ENCODE measurements around the gene ZNF415. TPM values are rescaled to one million over a fixed set of nuclear protein-coding genes. Genes with fewer than 3 reads are reported as not detected.

The ZNF415 gene
- total RNA-seq, 3 donors from 2014 or later: 4.3 to 17.7 (median 14.1) TPM

DNA sequence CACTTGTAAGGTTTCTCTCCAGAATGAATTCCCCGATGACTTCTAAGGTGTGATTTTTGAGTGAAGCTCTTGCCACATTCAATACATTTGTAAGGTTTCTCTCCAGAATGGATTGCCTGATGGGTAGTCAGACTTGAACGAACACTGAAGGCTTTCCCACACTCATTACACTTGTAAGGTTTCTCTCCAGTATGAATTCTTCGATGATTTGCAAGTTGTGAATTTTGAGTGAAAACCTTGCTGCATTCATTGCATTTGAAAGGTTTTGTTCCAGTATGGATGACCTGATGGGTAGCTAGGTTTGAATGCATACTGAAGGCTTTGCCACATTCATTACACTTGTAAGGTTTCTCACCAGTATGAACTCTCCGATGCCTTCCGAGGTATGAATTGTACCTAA lies 63.9 kb downstream of the ZNF415 start:
- peaks cover 29% of the 10 kb centered on the region for H3K36me3 ChIP-seq
- H3K4me1 ChIP-seq: no peaks in the 10 kb centered on the region
- intact Hi-C loops (cut with DNase I; ENCODE audit: low total_unique reads): no loop called here
- peak overlapping the region in 1 of 3 donors; percentile 30 for H3K4me3 ChIP-seq
- no peaks in the 10 kb centered on the region for H3K27me3 ChIP-seq
- H3K9me3 ChIP-seq: peaks cover 83 to 92% of the 10 kb centered on the region in 2 donors
- no peak for DNase-seq (ENCODE audit: low spot score in 2 of 2)
- no peak overlapping the region for H3K27ac ChIP-seq
- TF ChIP-seq POLR2A (IDR thresholded peaks at IDR 0.05) (no peak), POLR2AphosphoS5 (IDR thresholded peaks at IDR 0.05) (no peak)
- TF ChIP-seq, protein P1, sequence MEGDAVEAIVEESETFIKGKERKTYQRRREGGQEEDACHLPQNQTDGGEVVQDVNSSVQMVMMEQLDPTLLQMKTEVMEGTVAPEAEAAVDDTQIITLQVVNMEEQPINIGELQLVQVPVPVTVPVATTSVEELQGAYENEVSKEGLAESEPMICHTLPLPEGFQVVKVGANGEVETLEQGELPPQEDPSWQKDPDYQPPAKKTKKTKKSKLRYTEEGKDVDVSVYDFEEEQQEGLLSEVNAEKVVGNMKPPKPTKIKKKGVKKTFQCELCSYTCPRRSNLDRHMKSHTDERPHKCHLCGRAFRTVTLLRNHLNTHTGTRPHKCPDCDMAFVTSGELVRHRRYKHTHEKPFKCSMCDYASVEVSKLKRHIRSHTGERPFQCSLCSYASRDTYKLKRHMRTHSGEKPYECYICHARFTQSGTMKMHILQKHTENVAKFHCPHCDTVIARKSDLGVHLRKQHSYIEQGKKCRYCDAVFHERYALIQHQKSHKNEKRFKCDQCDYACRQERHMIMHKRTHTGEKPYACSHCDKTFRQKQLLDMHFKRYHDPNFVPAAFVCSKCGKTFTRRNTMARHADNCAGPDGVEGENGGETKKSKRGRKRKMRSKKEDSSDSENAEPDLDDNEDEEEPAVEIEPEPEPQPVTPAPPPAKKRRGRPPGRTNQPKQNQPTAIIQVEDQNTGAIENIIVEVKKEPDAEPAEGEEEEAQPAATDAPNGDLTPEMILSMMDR (IDR thresholded peaks at IDR 0.05): no peak

DNA sequence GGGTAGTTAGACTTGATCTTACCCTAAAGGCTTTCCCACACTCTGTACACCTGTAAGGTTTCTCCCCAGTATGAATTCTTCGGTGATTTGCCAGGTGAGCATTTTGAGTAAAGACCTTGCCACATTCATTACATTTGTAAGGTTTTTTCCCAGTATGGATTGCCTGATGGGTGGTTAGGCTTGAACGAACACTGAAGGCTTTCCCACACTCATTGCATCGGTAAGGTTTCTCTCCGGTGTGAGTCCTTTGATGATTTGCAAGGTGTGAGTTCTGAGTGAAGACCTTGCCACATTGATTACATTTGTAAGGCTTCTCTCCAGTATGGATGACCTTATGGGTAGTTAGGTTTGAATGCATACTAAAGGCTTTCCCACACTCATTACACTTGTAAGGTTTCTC lies 64.5 kb downstream of the ZNF415 start:
- peaks cover 26% of the 10 kb centered on the region for H3K36me3 ChIP-seq
- no peak for DNase-seq (ENCODE audit: low spot score in 2 of 2)
- intact Hi-C loops (cut with DNase I; ENCODE audit: low total_unique reads): no loop called here
- H3K27me3 ChIP-seq: no peaks in the 10 kb centered on the region
- H3K4me3 ChIP-seq: peak overlapping the region in 1 of 3 donors; percentile 30
- TF ChIP-seq, protein P1 (IDR thresholded peaks at IDR 0.05): no peak
- TF ChIP-seq POLR2A (IDR thresholded peaks at IDR 0.05): no peak
- no peak for TF ChIP-seq POLR2AphosphoS5 (IDR thresholded peaks at IDR 0.05)
- H3K4me1 ChIP-seq: no peaks in the 10 kb centered on the region
- H3K9me3 ChIP-seq: peaks cover 85 to 95% of the 10 kb centered on the region in 2 donors
- H3K27ac ChIP-seq: no peak overlapping the region

- intact Hi-C loops (cut with DNase I; ENCODE audit: low total_unique reads): no loop called here
- H3K36me3 ChIP-seq: no peaks in the 10 kb centered on the region
- H3K27ac ChIP-seq: no peak overlapping the region
- H3K4me1 ChIP-seq: no peaks in the 10 kb centered on the region
- H3K4me3 ChIP-seq: peak overlapping the region in 2 of 3 donors; percentile 36 to 61
- peaks cover 63 to 65% of the 10 kb centered on the region in 2 donors for H3K9me3 ChIP-seq
- TF ChIP-seq POLR2A (IDR thresholded peaks at IDR 0.05) (no peak), POLR2AphosphoS5 (IDR thresholded peaks at IDR 0.05) (no peak)
- TF ChIP-seq, protein P1 (IDR thresholded peaks at IDR 0.05): no peak
- peaks cover 0 to 7% of the 10 kb centered on the region in 2 donors for H3K27me3 ChIP-seq
- DNase-seq (ENCODE audit: low spot score in 2 of 2): no peak
These were observed 74.7 kb downstream of the ZNF415 start for GRCh38 chr19:53057904-53058580.

Other genes starting within 250 kb of the ZNF415 start
- 10 to 100 TPM; 15.2 to 22.0 (median 18.4) TPM for gene ZNF320, start 235.3 kb downstream of the ZNF415 start, total RNA-seq
- 1 to 10 TPM; 4.5 to 10.0 (median 5.2) TPM for gene ZNF888, start 209.5 kb downstream of the ZNF415 start, total RNA-seq
- gene ZNF816, start 170.0 kb downstream of the ZNF415 start, total RNA-seq: 10 to 100 TPM in 2 of 3 donors, 1 to 10 TPM in 1; 7.5 to 16.5 (median 15.1) TPM
- gene ERVV-1, start 119.0 kb downstream of the ZNF415 start, total RNA-seq: not detected
- not detected for gene ERVV-2, start 88.2 kb downstream of the ZNF415 start, total RNA-seq
- gene ZNF160, start 29.5 kb downstream of the ZNF415 start, total RNA-seq: 10 to 100 TPM; 34.9 to 87.2 (median 52.8) TPM
- 10 to 100 TPM in 2 of 3 donors, 1 to 10 TPM in 1; 6.9 to 19.2 (median 13.4) TPM for gene ZNF347, start 26.1 kb upstream of the ZNF415 start, total RNA-seq
- 1 to 10 TPM; 2.9 to 8.6 (median 5.8) TPM for gene ZNF665, start 60.4 kb upstream of the ZNF415 start, total RNA-seq
- gene ZNF677, start 122.0 kb upstream of the ZNF415 start, total RNA-seq: 10 to 100 TPM; 11.1 to 26.3 (median 15.7) TPM
- not detected for gene VN1R2, start 125.4 kb upstream of the ZNF415 start, total RNA-seq
- not detected for gene VN1R4, start 134.8 kb upstream of the ZNF415 start, total RNA-seq
- 10 to 100 TPM in 1 of 3 donors, 1 to 10 TPM in 2; 6.6 to 12.4 (median 7.9) TPM for gene ZNF845, start 200.8 kb upstream of the ZNF415 start, total RNA-seq
- gene ZNF525, start 232.8 kb upstream of the ZNF415 start, total RNA-seq: 10 to 100 TPM in 2 of 3 donors, 1 to 10 TPM in 1; 7.0 to 34.4 (median 13.8) TPM